Endothelial cell of umbilical vein (primary cell): ENCODE data around the gene CLIC6.

Source experiments
- CTCF ChIP-seq, 2 donors: IDR thresholded peaks; 1 replicate in 1 of 2; 2 replicates in 1 of 2; pipeline ENCODE4 v1.5.1; 2011; ENCODE audit warnings: low read length in 2 of 2, mild to moderate bottlenecking in 2 of 2, moderate library complexity in 2 of 2, control low read depth in 1 of 2, inconsistent platforms in 1 of 2, low read depth in 1 of 2; ENCODE audit not compliant: insufficient read depth in 1 of 2; ENCODE audit errors: extremely low read depth in 1 of 2
- EZH2 ChIP-seq: IDR thresholded peaks from 2 replicates; pipeline ENCODE4 v1.6.1; 2012; ENCODE audit warnings: borderline replicate concordance, low read depth, mild to moderate bottlenecking, moderate library complexity, low read length, inconsistent platforms; ENCODE audit not compliant: severe bottlenecking
- GATA2 ChIP-seq: IDR thresholded peaks from 2 replicates; pipeline ENCODE4 v1.7.0; 2011; ENCODE audit warnings: low read depth, mild to moderate bottlenecking, moderate library complexity, mixed read lengths, low read length; ENCODE audit not compliant: insufficient read length, insufficient read depth
- JUN ChIP-seq: IDR thresholded peaks from 2 replicates; pipeline ENCODE4 v1.6.1; 2011; ENCODE audit warnings: borderline replicate concordance, low read depth; ENCODE audit not compliant: insufficient read length, insufficient read depth
- MYC ChIP-seq: IDR thresholded peaks from one replicate; pipeline ENCODE4 v1.6.1; 2011; ENCODE audit warnings: mild to moderate bottlenecking, low read depth, low read length
- POLR2A ChIP-seq: IDR thresholded peaks from 2 replicates; pipeline ENCODE4 v1.6.1; 2012; ENCODE audit warnings: low read depth, mild to moderate bottlenecking, control low read depth, low read length
- POLR2AphosphoS5 ChIP-seq: IDR thresholded peaks from 2 replicates; pipeline ENCODE4 v1.6.1; 2012; ENCODE audit warnings: low read depth, mild to moderate bottlenecking, control low read depth, low read length, moderate library complexity; ENCODE audit not compliant: insufficient read depth
- TF ChIP-seq, protein P1 (sequence below): IDR thresholded peaks from 2 replicates; pipeline ENCODE4 v1.6.1; 2011; ENCODE audit not compliant: insufficient read depth, insufficient read length

GRCh38 chr21:34669149-34669879 is 520 bp downstream of the CLIC6 start:
- TF ChIP-seq, protein P1, sequence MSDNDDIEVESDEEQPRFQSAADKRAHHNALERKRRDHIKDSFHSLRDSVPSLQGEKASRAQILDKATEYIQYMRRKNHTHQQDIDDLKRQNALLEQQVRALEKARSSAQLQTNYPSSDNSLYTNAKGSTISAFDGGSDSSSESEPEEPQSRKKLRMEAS: no peak
- TF ChIP-seq CTCF (IDR thresholded peaks at IDR 0.05; ENCODE audit: extremely low read depth in 1 of 2, insufficient read depth in 1 of 2, low read depth in 1 of 2, low read length in 2 of 2) (no peak), EZH2 (no peak), POLR2A (no peak), MYC (no peak), POLR2AphosphoS5 (no peak), GATA2 (no peak), JUN (no peak)
